ENCODE measurements around the gene RDH12. TPM values are rescaled to one million over a fixed set of nuclear protein-coding genes. Genes with fewer than 3 reads are reported as not detected.

The RDH12 gene
- total and polyA plus RNA-seq, 9 of the 15 experiments (the other 6 are each of a cell fraction or from before 2014, with no cell fraction given), result 0.03 to 0.29 (median 0.07) TPM; not detected in 2

- peak; percentile 9; the same call in 1 of the 2 replicates for TF ChIP-seq VEZF1 (CRISPR knock-in tag; IDR thresholded peaks at IDR 0.05)
- TF ChIP-seq SAP30 (IDR thresholded peaks at IDR 0.05; ENCODE audit: borderline replicate concordance, insufficient read depth, low read depth, low read length, poor library complexity, severe bottlenecking), result peak; percentile 76
- TF ChIP-seq KLF13 (tag; IDR thresholded peaks at IDR 0.05; ENCODE audit: borderline replicate concordance, low read depth), result peak; percentile 90
- no peak for TF ChIP-seq NCOA4 (IDR thresholded peaks at IDR 0.05; ENCODE audit: partially characterized antibody)
- TF ChIP-seq CHAMP1 (IDR thresholded peaks at IDR 0.05), result no peak
- TF ChIP-seq SOX6 (IDR thresholded peaks at IDR 0.05), result 0 out of 2 replicates have a peak, but pooled peaks have one; percentile 14
- no peak for TF ChIP-seq CBX3 (IDR thresholded peaks at IDR 0.05; ENCODE audit: borderline replicate concordance in 1 of 2, low read length in 2 of 2)
- peak; percentile 64; the same call in 1 of the 2 replicates for TF ChIP-seq ZSCAN29 (IDR thresholded peaks at IDR 0.05)
- no peak for TF ChIP-seq MAFG (tag; conservative IDR thresholded peaks at IDR 0.05)
- no peak for TF ChIP-seq KHSRP (IDR thresholded peaks at IDR 0.05)
- TF ChIP-seq ZBTB1 (CRISPR knock-in tag; IDR thresholded peaks at IDR 0.05; ENCODE audit: borderline replicate concordance, low read depth), result 0 out of 2 replicates have a peak, but pooled peaks have one; percentile 17
- no peak for TF ChIP-seq ELK1 (CRISPR knock-in tag; IDR thresholded peaks at IDR 0.05)
- TF ChIP-seq RCOR1 (IDR thresholded peaks at IDR 0.05; ENCODE audit: borderline replicate concordance in 1 of 2, low read depth in 2 of 2, low read length in 2 of 2), result no peak
- TF ChIP-seq RNF2 (IDR thresholded peaks at IDR 0.05), result 0 out of 2 replicates have a peak, but pooled peaks have one; percentile 23
- no peak for TF ChIP-seq FOXK1 (CRISPR knock-in tag; IDR thresholded peaks at IDR 0.05; ENCODE audit: borderline replicate concordance)
- peak; percentile 50 to 71 for TF ChIP-seq E2F6 (IDR thresholded peaks at IDR 0.05; ENCODE audit: borderline replicate concordance in 1 of 2, extremely low read depth in 1 of 2, insufficient read depth in 1 of 2, insufficient read length in 1 of 2, low read depth in 1 of 2, low read length in 1 of 2, poor library complexity in 1 of 2, severe bottlenecking in 1 of 2)
These were observed 27.0 kb upstream of the RDH12 start, which contains the start of gene VTI1B (continued) for GRCh38 chr14:67674480-67675218.

Measured in K562 (cell line).